ENCODE measurements around the gene CDC16.

DNA sequence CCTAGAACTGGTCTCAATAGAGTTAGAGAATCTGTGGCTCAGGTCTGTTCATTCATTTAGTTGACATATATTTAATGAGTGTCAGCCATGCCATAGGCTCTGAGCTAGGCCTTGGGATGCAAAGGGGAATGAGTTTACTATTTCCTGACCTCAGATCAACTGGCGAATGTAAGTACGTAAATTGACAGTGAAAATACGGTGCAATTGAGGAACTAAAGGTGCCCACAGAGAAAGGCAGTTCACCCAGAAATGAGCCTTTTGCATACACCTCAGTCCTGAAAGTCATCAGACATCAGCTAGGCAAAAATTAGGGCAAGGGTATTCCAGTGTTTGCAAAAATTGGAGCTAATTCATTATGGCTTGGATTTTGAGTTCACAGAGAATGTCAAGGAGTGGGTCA, 26.1 kb downstream of the CDC16 start:
- TF ChIP-seq, protein P1, sequence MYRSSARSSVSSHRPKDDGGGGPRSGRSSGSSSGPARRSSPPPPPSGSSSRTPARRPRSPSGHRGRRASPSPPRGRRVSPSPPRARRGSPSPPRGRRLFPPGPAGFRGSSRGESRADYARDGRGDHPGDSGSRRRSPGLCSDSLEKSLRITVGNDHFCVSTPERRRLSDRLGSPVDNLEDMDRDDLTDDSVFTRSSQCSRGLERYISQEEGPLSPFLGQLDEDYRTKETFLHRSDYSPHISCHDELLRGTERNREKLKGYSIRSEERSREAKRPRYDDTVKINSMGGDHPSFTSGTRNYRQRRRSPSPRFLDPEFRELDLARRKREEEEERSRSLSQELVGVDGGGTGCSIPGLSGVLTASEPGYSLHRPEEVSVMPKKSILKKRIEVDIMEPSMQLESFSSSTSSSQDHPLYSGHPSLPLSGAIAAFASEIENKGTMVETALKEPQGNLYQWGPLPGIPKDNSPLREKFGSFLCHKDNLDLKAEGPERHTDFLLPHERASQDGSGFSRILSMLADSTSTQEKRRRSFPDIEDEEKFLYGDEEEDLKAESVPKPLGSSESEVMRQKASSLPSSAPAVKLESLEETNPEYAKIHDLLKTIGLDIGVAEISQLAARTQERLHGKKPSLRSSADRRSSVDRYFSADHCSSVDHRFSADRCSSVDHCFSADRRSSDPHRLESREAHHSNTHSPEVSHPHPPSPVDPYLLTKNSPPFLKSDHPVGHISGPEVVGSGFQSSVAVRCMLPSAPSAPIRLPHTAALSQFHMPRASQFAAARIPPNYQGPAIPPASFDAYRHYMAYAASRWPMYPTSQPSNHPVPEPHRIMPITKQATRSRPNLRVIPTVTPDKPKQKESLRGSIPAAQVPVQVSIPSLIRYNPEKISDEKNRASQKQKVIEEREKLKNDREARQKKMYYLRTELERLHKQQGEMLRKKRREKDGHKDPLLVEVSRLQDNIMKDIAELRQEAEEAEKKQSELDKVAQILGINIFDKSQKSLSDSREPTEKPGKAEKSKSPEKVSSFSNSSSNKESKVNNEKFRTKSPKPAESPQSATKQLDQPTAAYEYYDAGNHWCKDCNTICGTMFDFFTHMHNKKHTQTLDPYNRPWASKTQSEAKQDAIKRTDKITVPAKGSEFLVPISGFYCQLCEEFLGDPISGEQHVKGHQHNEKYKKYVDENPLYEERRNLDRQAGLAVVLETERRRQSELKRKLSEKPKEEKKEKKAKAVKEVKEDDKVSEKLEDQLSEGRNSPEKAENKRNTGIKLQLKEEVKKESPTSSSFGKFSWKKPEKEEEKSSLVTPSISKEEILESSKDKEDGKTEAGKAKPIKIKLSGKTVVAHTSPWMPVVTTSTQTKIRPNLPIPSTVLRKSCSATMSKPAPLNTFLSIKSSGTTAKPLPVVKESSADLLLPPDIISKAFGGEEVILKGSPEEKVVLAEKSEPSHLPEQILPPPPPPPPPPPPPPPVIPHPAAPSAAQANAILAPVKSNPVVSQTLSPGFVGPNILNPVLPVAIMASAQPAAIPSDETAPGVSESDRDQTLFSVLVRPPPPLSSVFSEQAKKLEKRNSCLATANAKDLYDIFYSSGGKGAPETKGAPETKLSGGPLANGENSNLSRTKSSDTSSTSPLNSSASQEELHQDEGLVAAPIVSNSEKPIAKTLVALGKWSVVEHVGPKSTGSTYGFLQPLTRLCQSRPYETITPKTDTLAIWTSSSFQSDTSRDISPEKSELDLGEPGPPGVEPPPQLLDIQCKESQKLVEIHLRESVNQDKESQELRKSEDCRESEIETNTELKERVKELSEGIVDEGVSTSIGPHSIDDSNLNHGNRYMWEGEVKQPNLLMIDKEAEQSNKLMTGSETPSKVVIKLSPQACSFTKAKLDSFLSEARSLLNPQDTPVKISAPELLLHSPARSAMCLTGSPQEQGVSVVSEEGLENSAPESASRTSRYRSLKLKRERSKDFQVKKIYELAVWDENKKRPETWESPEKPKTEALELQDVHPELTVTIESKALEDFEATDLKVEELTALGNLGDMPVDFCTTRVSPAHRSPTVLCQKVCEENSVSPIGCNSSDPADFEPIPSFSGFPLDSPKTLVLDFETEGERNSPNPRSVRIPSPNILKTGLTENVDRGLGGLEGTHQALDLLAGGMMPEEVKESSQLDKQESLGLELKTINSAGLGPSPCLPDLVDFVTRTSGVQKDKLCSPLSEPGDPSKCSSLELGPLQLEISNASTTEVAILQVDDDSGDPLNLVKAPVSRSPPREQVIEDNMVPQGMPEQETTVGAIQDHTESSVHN (IDR thresholded peaks at IDR 0.05; ENCODE audit: borderline replicate concordance in 1 of 2, low read depth in 1 of 2), result no peak
- no peak for TF ChIP-seq ZNF444 (CRISPR knock-in tag; IDR thresholded peaks at IDR 0.05)
- TF ChIP-seq, protein P2, sequence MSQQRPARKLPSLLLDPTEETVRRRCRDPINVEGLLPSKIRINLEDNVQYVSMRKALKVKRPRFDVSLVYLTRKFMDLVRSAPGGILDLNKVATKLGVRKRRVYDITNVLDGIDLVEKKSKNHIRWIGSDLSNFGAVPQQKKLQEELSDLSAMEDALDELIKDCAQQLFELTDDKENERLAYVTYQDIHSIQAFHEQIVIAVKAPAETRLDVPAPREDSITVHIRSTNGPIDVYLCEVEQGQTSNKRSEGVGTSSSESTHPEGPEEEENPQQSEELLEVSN (IDR thresholded peaks at IDR 0.05; ENCODE audit: borderline replicate concordance in 1 of 2, extremely low read depth in 1 of 2, insufficient read depth in 1 of 2, insufficient read length in 1 of 2, low read depth in 1 of 2, low read length in 1 of 2, poor library complexity in 1 of 2, severe bottlenecking in 1 of 2), result no peak
